Right ventricle myocardium superior (tissue), 1 donor: ENCODE results near the gene ZSWIM4. TPM values are rescaled to one million over a fixed set of nuclear protein-coding genes. Genes with fewer than 3 reads are reported as not detected.
A peak's percentile ranks its signal among the peaks of the same experiment; 100 is the strongest.
"Not testable (repeated sequence)": the region's sequence is repeated elsewhere in the genome, so short reads cannot be mapped to it uniquely, and the experiment has no call there.

Source experiments
- ATAC-seq: fragments of 200-7000 bp; cut with Tn5 transposase; one replicate; pipeline ENCODE4 v1.9.1; 2020; ENCODE audit warnings: mild to moderate bottlenecking; ENCODE audit not compliant: poor library complexity
- DNase-seq: peaks from one replicate; pipeline ENCODE4 v3.0.0-alpha.2; 2020
- intact Hi-C: fragments of 100-400 bp; cut with DNase I; formaldehyde crosslinking; loops from one replicate; pipeline ENCODE4 v1.11.2; 2022
- long read RNA-seq: library from polyadenylated mRNA; unstranded; transcript quantifications from one replicate; pipeline ENCODE4 v2.0.0, GENCODE V29; 2021
- total RNA-seq: library from RNA; stranded (reverse); fragmentation: NEBNext Ultra II Directional; extraction: Animal tissue kit (Norgen Biotek cat#: 25700); gene quantifications from one replicate; pipeline ENCODE4 v1.2.1, GENCODE V29; 2021
- donor health status: DM: no; HTN: yes; CAD: no; lungs with severe emphysema.

Gene ZSWIM4
- 2.7 TPM for total RNA-seq
- long read RNA-seq, partial matches to known transcripts = 0 of 2 reads
- long read RNA-seq, other reads (novel, unspliced or antisense) = 1 of 2 reads

DNA sequence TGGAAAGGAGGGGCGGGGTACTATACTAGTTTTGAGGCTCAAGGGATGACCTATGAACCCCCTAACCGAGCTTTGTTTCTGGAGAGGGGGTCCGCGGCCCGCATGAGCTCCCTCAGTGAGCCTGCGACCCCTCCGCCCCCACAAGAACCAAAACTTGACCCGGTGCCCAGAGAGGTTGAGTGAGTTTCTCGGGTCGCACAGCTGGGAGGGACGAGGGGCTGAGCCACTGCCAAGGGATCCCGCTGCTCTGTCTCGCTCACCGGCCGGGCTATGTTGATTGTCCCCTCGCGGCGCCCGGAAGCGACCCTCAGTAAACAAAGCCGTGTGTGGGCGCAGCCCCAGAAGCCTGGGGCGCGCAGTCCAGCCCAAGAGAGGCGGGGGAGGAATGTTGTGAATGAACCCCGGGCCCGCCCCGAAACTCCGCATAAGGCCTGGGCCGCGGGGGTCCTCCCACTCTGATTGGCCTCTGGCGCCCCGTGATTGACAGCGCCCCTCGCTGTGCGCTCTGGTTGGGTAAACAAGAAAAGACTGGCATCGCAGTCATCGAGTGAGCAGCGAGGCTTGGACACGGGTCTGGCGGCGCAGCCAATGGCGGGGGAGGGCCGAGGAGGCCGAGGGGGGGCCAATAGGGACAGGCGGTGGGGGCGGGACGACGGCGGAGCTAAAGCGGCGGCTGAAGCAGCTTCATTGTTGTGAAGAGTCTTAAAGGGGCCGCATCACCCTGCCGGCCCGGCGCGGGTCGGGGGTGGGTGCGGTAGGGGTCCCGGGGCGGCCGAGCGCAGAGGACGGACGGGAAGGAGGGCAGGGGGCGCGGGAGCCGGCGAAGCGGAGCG is at the start of gene ZSWIM4:
ZSWIM4 (plus strand) TSS at position 687 of the 833 bp plus-strand sequence. CDS start 206 bp downstream, outside the sequence.
- peak; percentile 97 for ATAC-seq
- intact Hi-C loops = no loop called here
- DNase-seq = peak; percentile 100

GRCh38 chr19:13747098-13747453 is 48.2 kb upstream of the ZSWIM4 start:
- DNase-seq = no peak
- ATAC-seq = no peak
- intact Hi-C loops = no loop called here

DNA sequence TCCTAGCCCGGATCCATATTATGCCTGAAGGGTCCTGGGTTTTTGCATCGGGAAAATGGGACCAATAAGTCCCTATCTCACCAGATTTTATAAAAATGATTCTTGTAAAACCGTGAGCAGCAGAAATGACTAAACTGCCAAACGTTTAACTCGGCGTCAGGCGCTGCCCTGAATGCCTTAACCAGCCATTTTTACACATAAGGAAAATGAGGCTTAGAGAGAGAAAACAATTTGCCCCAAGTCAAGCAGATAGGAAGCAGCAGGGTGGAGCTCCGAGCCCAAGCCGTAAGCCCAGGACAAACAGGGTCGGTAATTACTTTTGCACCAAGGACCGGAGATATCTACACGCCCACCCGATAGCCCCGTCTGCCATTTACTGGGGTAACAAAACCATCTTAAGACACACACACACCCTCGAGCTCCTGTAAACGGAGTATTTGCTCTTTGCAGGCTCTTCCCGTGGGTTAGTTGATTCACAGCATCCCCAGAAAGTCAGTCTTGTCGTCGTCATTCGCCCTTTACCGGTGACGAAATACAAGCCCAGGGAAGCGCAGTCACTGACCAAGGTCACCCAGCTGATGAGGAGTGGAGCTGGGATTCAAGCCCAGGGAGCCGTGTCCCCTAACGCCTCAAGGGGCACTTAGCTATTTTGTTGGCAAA is 46.9 kb upstream of the ZSWIM4 start:
- no peak for ATAC-seq
- intact Hi-C loops = no loop called here
- no peak for DNase-seq

DNA sequence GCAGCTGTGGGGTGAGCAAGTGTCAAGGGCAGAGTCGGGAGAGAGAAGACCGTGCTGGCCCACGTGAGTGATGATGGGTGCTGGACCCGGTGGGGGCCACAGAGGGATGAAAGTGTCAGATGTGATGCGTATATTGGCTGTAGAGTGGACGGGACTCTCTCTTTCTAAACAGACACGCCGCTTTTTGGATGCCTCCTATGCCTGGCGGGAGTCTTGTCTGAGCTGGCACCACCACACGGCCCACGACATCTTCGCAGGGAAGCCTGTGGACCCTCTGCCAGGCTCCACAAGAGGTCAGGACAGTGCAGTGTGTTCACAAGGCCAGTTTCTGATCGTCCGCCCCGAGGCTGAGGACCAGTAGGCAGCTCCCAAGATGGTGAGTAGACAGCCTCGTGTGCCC is 43.8 kb upstream of the ZSWIM4 start:
- intact Hi-C loops = no loop called here
- no peak for ATAC-seq
- DNase-seq = no peak

GRCh38 chr19:13753622-13754021 is 41.6 kb upstream of the ZSWIM4 start:
- intact Hi-C loops, ATAC-seq: not testable (repeated sequence)

DNA sequence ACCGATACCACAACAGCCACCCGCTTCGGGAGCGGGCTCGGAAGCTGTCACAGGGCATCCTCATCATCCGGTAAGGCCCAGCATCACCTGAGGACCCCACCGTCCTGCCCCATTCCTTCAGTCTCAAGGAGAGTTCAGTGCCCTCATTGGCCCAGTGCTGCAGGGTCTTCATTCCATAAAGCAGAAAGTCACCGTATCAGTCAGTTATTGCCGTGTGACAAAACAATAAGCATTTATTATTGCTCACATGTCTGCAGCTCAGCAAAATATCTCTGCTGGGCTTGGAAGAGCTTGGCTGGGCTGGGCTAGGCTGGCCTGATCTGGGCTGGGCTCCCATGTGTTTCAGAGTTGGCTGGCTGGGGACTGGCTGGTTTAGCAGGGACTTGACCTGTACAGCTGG is 39.0 kb upstream of the ZSWIM4 start:
- ATAC-seq (no peak), DNase-seq (no peak)

More at GRCh38 chr19:13753622-13754021, 41.6 kb upstream of the ZSWIM4 start:
- DNase-seq = not testable (repeated sequence)

GRCh38 chr19:13757805-13758772 is 37.2 kb upstream of the ZSWIM4 start:
- ATAC-seq = no peak
- no peak for DNase-seq

More for the DNA sequence above, 39.0 kb upstream of the ZSWIM4 start:
- intact Hi-C loops = no loop called here

DNA sequence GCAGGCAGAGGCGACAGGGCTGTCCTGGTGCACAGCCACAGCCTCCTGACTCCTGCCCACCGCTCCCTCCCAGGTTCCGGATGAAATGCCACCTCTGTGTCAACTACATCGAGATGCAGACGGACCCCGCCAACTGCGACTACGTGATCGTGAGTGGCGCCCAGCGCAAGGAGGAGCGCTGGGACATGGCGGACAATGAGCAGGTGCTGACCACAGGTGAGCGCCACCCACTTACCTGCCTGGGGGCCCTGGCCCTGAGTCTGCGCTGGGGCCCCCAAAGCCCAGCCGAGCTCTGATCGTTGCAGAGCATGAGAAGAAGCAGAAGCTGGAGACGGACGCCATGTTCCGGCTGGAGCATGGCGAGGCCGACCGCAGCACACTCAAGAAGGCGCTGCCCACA is 36.4 kb upstream of the ZSWIM4 start:
- DNase-seq (no peak), ATAC-seq (no peak)
- intact Hi-C loops = no loop called here

More at GRCh38 chr19:13757805-13758772, 37.2 kb upstream of the ZSWIM4 start:
- intact Hi-C loops = no loop called here

DNA sequence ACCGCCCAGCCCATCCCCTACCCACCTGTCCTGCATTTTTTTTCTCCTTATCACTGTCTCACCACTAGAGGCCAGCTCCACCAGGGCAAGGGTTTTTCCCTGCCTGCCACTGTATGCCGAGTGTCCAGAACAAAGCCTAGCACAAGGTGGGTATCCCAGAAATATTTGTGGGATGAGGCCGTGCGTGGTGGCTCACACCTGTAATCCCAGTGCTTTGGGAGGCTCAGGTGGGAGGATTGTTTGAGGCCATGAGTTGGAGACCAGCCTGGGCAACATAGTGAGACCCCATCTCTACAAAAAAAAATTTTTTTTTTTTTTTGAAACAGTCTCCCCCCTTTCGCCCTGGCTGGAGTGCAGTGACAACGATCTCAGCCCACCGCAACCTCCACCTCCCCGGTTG is 33.8 kb upstream of the ZSWIM4 start:
- intact Hi-C loops = no loop called here
- DNase-seq (no peak), ATAC-seq (no peak)

DNA sequence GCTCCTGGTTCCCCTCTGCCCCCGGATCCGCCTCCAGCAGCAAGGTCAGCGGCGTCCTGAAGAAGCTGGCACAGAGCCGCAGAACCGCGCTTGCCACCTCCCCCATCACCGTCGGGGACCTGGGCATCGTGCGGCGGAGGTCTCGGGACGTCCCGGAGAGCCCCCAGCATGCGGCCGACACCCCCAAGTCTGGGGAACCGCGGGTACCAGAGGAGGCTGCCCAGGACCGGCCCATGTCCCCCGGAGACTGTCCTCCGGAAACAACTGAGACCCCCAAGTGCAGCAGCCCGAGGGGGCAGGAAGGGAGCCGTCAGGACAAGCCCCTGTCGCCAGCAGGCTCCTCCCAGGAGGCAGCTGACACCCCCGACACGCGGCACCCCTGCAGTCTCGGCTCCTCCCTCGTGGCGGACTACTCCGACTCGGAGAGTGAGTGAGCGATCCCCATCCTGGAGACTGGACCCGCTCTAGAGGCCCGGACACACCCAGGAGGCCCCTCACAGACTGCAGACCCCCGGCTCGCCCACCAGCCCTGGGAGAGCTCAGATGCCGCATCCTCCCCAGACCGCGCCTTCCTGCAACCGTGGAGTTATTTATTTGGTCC is 32.5 kb upstream of the ZSWIM4 start:
- DNase-seq (no peak), ATAC-seq (no peak)
- intact Hi-C loops = no loop called here

DNA sequence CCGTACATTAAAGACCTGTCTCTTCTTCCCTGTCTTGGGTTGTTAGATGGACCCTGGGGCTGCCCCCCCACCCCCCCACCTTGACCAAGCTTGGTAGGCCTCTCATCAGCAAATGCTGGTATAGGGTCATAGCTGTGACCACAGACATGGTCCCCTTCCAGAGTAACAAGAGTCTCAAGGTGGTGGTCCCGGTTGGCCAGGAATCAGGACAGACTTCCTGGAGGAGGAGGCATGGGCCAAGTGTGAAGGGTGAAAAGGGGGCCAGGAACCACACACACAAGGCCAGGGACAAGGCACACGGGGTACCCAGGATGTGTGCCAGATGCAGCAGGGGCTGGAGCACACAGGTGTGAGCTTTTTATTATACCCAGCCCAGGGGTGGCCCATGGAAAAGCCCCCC is 32.0 kb upstream of the ZSWIM4 start:
- no peak for DNase-seq
- no peak for ATAC-seq
- intact Hi-C loops = no loop called here

DNA sequence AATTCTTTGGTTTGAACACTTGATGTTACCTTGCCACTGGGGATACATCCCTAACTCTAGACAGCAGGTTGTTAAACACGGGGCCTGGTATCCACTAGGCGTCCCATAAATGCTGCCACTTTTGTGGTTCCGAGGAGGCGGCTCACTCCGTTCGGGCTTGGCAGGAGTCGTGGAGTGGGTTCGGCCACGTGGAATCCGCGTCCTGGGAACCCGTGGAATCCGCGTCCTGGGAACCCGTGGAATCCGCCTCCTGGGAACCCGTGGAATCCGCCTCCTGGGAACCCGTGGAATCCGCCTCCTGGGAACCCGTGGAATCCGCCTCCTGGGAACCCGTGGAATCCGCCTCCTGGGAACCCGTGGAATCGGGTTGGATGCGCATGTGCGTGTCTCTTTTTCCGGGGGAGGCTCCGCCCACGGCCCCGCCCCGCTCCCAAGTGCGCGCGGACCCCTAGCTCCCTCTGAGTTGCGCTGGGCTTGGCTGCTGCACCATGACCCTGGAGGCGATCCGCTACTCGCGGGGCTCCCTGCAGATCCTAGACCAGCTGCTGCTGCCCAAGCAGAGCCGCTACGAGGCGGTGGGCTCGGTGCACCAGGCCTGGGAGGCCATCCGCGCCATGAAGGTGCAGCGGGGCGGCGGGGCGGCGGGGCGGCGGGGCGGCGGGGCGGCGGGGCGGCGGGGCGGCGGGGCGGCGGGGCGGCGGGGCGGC is 31.0 kb upstream of the ZSWIM4 start, which contains the start of gene MRI1:
MRI1 (plus strand) TSS at position 422 of the 707 bp plus-strand sequence; CDS start at position 489, 67 bp downstream.
- intact Hi-C loops = no loop called here
- ATAC-seq (peak; percentile 93), DNase-seq (peak; percentile 90)

DNA sequence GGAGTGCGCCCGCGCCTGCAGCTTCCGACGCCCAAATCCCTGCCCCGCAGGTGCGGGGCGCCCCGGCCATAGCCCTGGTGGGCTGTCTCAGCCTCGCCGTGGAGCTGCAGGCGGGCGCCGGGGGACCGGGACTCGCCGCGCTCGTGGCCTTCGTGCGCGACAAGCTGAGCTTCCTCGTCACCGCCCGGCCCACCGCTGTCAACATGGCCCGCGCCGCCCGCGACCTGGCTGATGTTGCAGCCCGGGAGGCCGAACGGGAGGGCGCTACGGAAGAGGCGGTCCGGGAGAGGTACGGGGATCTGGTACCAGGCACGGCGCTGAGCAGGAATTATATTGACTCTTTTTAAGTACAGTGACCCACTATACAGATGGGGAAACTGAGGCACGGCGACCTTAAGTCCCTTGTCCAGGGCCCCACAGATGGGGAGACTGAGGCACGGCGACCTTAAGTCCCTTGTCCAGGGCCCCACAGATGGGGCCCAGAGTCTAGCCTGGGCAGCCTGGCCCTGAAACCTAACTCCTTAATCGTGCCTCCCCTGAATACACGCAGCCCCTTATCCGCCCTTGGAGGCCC is 30.3 kb upstream of the ZSWIM4 start:
- ATAC-seq = peak; percentile 23
- intact Hi-C loops = no loop called here
- peak; percentile 58 for DNase-seq

- no peak for ATAC-seq
- DNase-seq = no peak
- intact Hi-C loops = no loop called here
These were observed 29.7 kb upstream of the ZSWIM4 start for GRCh38 chr19:13765395-13766094.

- ATAC-seq (no peak), DNase-seq (no peak)
- intact Hi-C loops = no loop called here
These were observed 29.2 kb upstream of the ZSWIM4 start for GRCh38 chr19:13766095-13766481.

GRCh38 chr19:13768510-13768909 is 26.7 kb upstream of the ZSWIM4 start:
- no peak for ATAC-seq
- intact Hi-C loops = no loop called here
- no peak for DNase-seq
